ENCODE measurements around the gene FLII.
A peak's percentile ranks its signal among the peaks of the same experiment; 100 is the strongest.

Gene FLII

GRCh38 chr17:18250259-18250658 lies 8.3 kb downstream of the FLII start:
- DNase-seq (ENCODE audit: low read depth), result no peak
- H3K4me3 ChIP-seq (ENCODE audit: low read depth, low read length), result no peak overlapping the region
- TF ChIP-seq CTCF (IDR thresholded peaks at IDR 0.05; ENCODE audit: insufficient read depth, low read depth, low read length, missing control alignments), result no peak

- no peak for DNase-seq (ENCODE audit: low read depth)
- TF ChIP-seq CTCF (IDR thresholded peaks at IDR 0.05; ENCODE audit: insufficient read depth, low read depth, low read length, missing control alignments), result no peak
- no peak overlapping the region for H3K4me3 ChIP-seq (ENCODE audit: low read depth, low read length)
Observed at GRCh38 chr17:18248811-18249210, 9.7 kb downstream of the FLII start.

- peak; percentile 75 for TF ChIP-seq CTCF (IDR thresholded peaks at IDR 0.05; ENCODE audit: insufficient read depth, low read depth, low read length, missing control alignments)
- no peak overlapping the region for H3K4me3 ChIP-seq (ENCODE audit: low read depth, low read length)
- DNase-seq (ENCODE audit: low read depth), result peak; percentile 79
Observed at GRCh38 chr17:18248300-18248731, 10.2 kb downstream of the FLII start.

- no peak overlapping the region for H3K4me3 ChIP-seq (ENCODE audit: low read depth, low read length)
- no peak for DNase-seq (ENCODE audit: low read depth)
- no peak for TF ChIP-seq CTCF (IDR thresholded peaks at IDR 0.05; ENCODE audit: insufficient read depth, low read depth, low read length, missing control alignments)
Observed at GRCh38 chr17:18247613-18248001, 10.9 kb downstream of the FLII start.

- peak; percentile 56 for DNase-seq (ENCODE audit: low read depth)
- no peak overlapping the region for H3K4me3 ChIP-seq (ENCODE audit: low read depth, low read length)
- TF ChIP-seq CTCF (IDR thresholded peaks at IDR 0.05; ENCODE audit: insufficient read depth, low read depth, low read length, missing control alignments), result no peak
Observed at GRCh38 chr17:18246880-18247612, 11.5 kb downstream of the FLII start.

- no peak for DNase-seq (ENCODE audit: low read depth)
- H3K4me3 ChIP-seq (ENCODE audit: low read depth, low read length), result no peak overlapping the region
- TF ChIP-seq CTCF (IDR thresholded peaks at IDR 0.05; ENCODE audit: insufficient read depth, low read depth, low read length, missing control alignments), result no peak
Observed at GRCh38 chr17:18246109-18246725, 12.3 kb downstream of the FLII start.
